GM23248 (cell line): ENCODE results near the gene RITA1.

Experiments
- EZH2 ChIP-seq: fragments of 200-600 bp; sonication (generic); IDR thresholded peaks from 2 replicates; pipeline ENCODE4 v1.6.1; 2018; ENCODE audit warnings: antibody characterized with exemption, mild to moderate bottlenecking; ENCODE audit not compliant: insufficient read depth, poor library complexity, severe bottlenecking
- EZH2phosphoT487 ChIP-seq: fragments of 200-600 bp; sonication (generic); IDR thresholded peaks from 2 replicates; pipeline ENCODE4 v1.6.1; 2018; ENCODE audit warnings: antibody characterized with exemption, moderate library complexity, mild to moderate bottlenecking, low read depth; ENCODE audit not compliant: insufficient read depth

GRCh38 chr12:113227686-113228391 is 42.3 kb downstream of the RITA1 start:
- TF ChIP-seq EZH2phosphoT487 (no peak), EZH2 (no peak)
